BLaER1 (cell line): ENCODE measurements around the gene SECTM1.

ENCODE experiments used
- H3K27ac ChIP-seq: shearing (Covaris generic); formaldehyde crosslinking; 2 replicates; pipeline ENCODE4 v1.8.1; 2022
- H3K27me3 ChIP-seq: shearing (Covaris generic); formaldehyde crosslinking; 2 replicates; pipeline ENCODE4 v1.8.1; 2022
- H3K36me3 ChIP-seq: shearing (Covaris generic); formaldehyde crosslinking; 2 replicates; pipeline ENCODE4 v1.8.1; 2022
- H3K4me1 ChIP-seq: shearing (Covaris generic); formaldehyde crosslinking; 2 replicates; pipeline ENCODE4 v1.8.1; 2022
- H3K4me2 ChIP-seq: shearing (Covaris generic); formaldehyde crosslinking; 2 replicates; pipeline ENCODE4 v1.8.1; 2022
- H3K4me3 ChIP-seq: shearing (Covaris generic); formaldehyde crosslinking; 2 replicates; pipeline ENCODE4 v1.8.1; 2022
- H3K9ac ChIP-seq: shearing (Covaris generic); formaldehyde crosslinking; 2 replicates; pipeline ENCODE4 v1.8.1; 2022
- H3K9me3 ChIP-seq: shearing (Covaris generic); formaldehyde crosslinking; 2 replicates; pipeline ENCODE4 v1.8.1; 2022
- H4K20me1 ChIP-seq: shearing (Covaris generic); formaldehyde crosslinking; 2 replicates; pipeline ENCODE4 v1.8.1; 2022
- Cebpa-rat ChIP-seq: shearing (Covaris generic); IDR thresholded peaks from 2 replicates; pipeline ENCODE4 v1.8.1; 2022

Gene SECTM1

GRCh38 chr17:82300228-82300627, 33.3 kb downstream of the SECTM1 start:
- Histone ChIP-seq H3K9me3 (no peaks in the 10 kb centered on the region), H4K20me1 (peaks cover 26% of the 10 kb centered on the region; the same call in 1 of the 2 replicates), H3K9ac (peak overlapping the region; percentile 63; the same call in 1 of the 2 replicates), H3K4me3 (no peak overlapping the region), H3K27me3 (no peaks in the 10 kb centered on the region; the same call in 1 of the 2 replicates), H3K4me1 (peaks cover 97% of the 10 kb centered on the region), H3K36me3 (no peaks in the 10 kb centered on the region), H3K4me2 (peak overlapping the region; percentile 98), H3K27ac (no peak overlapping the region; the same call in 1 of the 2 replicates)
- TF ChIP-seq Cebpa-rat, result no peak

- Histone ChIP-seq H3K36me3 (no peaks in the 10 kb centered on the region), H3K4me2 (peak overlapping the region; percentile 98), H3K4me3 (peak overlapping the region; percentile 66; the same call in 1 of the 2 replicates), H3K4me1 (peaks cover 98% of the 10 kb centered on the region), H3K9me3 (no peaks in the 10 kb centered on the region), H3K27ac (peak overlapping the region; percentile 93; the same call in 1 of the 2 replicates), H4K20me1 (peaks cover 26% of the 10 kb centered on the region; the same call in 1 of the 2 replicates), H3K9ac (peak overlapping the region; percentile 83; the same call in 1 of the 2 replicates), H3K27me3 (no peaks in the 10 kb centered on the region; the same call in 1 of the 2 replicates)
- TF ChIP-seq Cebpa-rat, result no peak
Observed at GRCh38 chr17:82299452-82299851, 34.1 kb downstream of the SECTM1 start.

- H3K27ac ChIP-seq, result peak overlapping the region; percentile 93
- peak overlapping the region; percentile 83 for H3K9ac ChIP-seq
- no peaks in the 10 kb centered on the region; the same call in 1 of the 2 replicates for H3K27me3 ChIP-seq
- H3K36me3 ChIP-seq, result no peaks in the 10 kb centered on the region
- no peak for TF ChIP-seq Cebpa-rat
- H3K4me2 ChIP-seq, result peak overlapping the region; percentile 98
- H4K20me1 ChIP-seq, result peaks cover 24% of the 10 kb centered on the region; the same call in 1 of the 2 replicates
- H3K9me3 ChIP-seq, result no peaks in the 10 kb centered on the region
- H3K4me1 ChIP-seq, result peaks cover 98% of the 10 kb centered on the region
- peak overlapping the region; percentile 66 for H3K4me3 ChIP-seq
Observed at GRCh38 chr17:82298538-82299421, 34.8 kb downstream of the SECTM1 start.

GRCh38 chr17:82297714-82298537, 35.6 kb downstream of the SECTM1 start:
- peak overlapping the region; percentile 93 for H3K27ac ChIP-seq
- no peaks in the 10 kb centered on the region for H3K36me3 ChIP-seq
- peak overlapping the region; percentile 66 for H3K4me3 ChIP-seq
- peaks cover 94% of the 10 kb centered on the region for H3K4me1 ChIP-seq
- no peaks in the 10 kb centered on the region for H3K9me3 ChIP-seq
- no peaks in the 10 kb centered on the region; the same call in 1 of the 2 replicates for H3K27me3 ChIP-seq
- H3K4me2 ChIP-seq, result peak overlapping the region; percentile 98
- peak overlapping the region; percentile 83 for H3K9ac ChIP-seq
- H4K20me1 ChIP-seq, result peaks cover 15% of the 10 kb centered on the region; the same call in 1 of the 2 replicates
- no peak for TF ChIP-seq Cebpa-rat

- H3K4me2 ChIP-seq, result peak overlapping the region; percentile 98
Observed at GRCh38 chr17:82297280-82297713, 36.3 kb downstream of the SECTM1 start.

GRCh38 chr17:82296511-82297279, 36.9 kb downstream of the SECTM1 start:
- Histone ChIP-seq H3K4me1 (peaks cover 87% of the 10 kb centered on the region), H3K4me2 (peak overlapping the region; percentile 98), H3K9me3 (no peaks in the 10 kb centered on the region), H3K9ac (peak overlapping the region; percentile 83), H3K36me3 (no peaks in the 10 kb centered on the region), H3K27me3 (no peaks in the 10 kb centered on the region), H4K20me1 (peaks cover 3% of the 10 kb centered on the region; the same call in 1 of the 2 replicates), H3K4me3 (peak overlapping the region; percentile 66), H3K27ac (peak overlapping the region; percentile 93)
- no peak for TF ChIP-seq Cebpa-rat

More at GRCh38 chr17:82297280-82297713, 36.3 kb downstream of the SECTM1 start:
- no peaks in the 10 kb centered on the region for H3K36me3 ChIP-seq
- TF ChIP-seq Cebpa-rat, result no peak
- H3K9ac ChIP-seq, result peak overlapping the region; percentile 83
- H3K9me3 ChIP-seq, result no peaks in the 10 kb centered on the region
- H3K4me1 ChIP-seq, result peaks cover 88% of the 10 kb centered on the region
- no peaks in the 10 kb centered on the region; the same call in 1 of the 2 replicates for H3K27me3 ChIP-seq
- peak overlapping the region; percentile 93 for H3K27ac ChIP-seq
- H4K20me1 ChIP-seq, result peaks cover 9% of the 10 kb centered on the region; the same call in 1 of the 2 replicates
- peak overlapping the region; percentile 66 for H3K4me3 ChIP-seq

- Histone ChIP-seq H3K36me3 (no peaks in the 10 kb centered on the region), H3K4me2 (peak overlapping the region; percentile 2; the same call in 1 of the 2 replicates), H3K27me3 (no peaks in the 10 kb centered on the region), H3K4me3 (no peak overlapping the region), H3K9ac (no peak overlapping the region), H3K9me3 (no peaks in the 10 kb centered on the region), H4K20me1 (no peaks in the 10 kb centered on the region), H3K27ac (no peak overlapping the region), H3K4me1 (peaks cover 83% of the 10 kb centered on the region)
- TF ChIP-seq Cebpa-rat, result no peak
Observed at GRCh38 chr17:82295472-82295814, 38.1 kb downstream of the SECTM1 start.

GRCh38 chr17:82294064-82294773, 39.3 kb downstream of the SECTM1 start:
- Histone ChIP-seq H3K27me3 (no peaks in the 10 kb centered on the region), H3K9me3 (no peaks in the 10 kb centered on the region), H3K27ac (0 out of 2 replicates have a peak overlapping the region, but pooled peaks have one; percentile 50), H3K4me1 (peaks cover 83% of the 10 kb centered on the region), H3K36me3 (no peaks in the 10 kb centered on the region), H3K4me3 (no peak overlapping the region), H3K9ac (no peak overlapping the region), H4K20me1 (no peaks in the 10 kb centered on the region), H3K4me2 (peak overlapping the region; percentile 76)
- TF ChIP-seq Cebpa-rat, result no peak
